Measurements from ENCODE around the gene CBX8. TPM values are rescaled to one million over a fixed set of nuclear protein-coding genes. Genes with fewer than 3 reads are reported as not detected.

Gene CBX8
- total and polyA plus RNA-seq, 2 of the 13 experiments (the other 11 are each of a cell fraction or from before 2014, with no cell fraction given) = 0.34 to 12.6 TPM

DNA sequence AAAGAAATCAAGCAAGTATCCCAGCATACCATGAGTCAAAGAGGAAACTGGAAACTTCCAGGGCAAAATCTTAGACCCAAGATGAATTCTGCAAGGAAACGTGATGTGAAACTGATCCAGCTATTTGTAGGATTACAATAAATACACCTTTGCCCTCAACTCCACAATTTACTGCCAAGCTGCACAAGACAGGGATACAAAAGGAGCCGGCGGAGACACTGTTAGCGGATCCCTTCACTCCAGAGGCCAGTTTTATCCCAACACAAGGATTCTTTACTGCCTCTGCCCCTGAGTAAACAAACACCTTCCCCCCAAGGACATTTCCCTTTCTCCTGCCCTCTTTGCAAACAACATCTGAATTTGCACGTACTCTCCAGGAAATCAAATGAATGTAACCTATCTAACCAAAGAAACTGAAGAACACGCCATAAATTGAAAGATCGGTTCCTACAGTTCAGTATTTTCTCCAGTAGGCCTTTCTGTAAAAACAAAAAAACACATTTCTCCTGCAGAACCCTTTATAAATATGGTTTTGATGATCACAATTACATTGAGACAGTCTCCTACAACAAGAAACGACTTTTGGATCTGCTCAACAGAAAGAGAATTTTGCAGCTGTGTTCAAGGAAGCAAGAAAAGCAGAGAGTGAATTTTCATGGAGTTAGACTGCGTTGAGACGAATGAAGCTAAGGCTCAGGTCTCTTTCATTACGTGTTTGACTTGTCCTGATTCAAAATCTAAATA, 20.3 kb downstream of the CBX8 start (continued):
- TF ChIP-seq RORA (CRISPR knock-in tag; IDR thresholded peaks at IDR 0.05) (no peak), FOXA3 (CRISPR knock-in tag; IDR thresholded peaks at IDR 0.05) (peak; percentile 92), SOX5 (CRISPR knock-in tag; IDR thresholded peaks at IDR 0.05; ENCODE audit: borderline replicate concordance) (peak; percentile 89), ZFP37 (CRISPR knock-in tag; IDR thresholded peaks at IDR 0.05; ENCODE audit: borderline replicate concordance) (no peak), ZNF564 (CRISPR knock-in tag; IDR thresholded peaks at IDR 0.05) (no peak), SAP130 (CRISPR knock-in tag; IDR thresholded peaks at IDR 0.05; ENCODE audit: low read depth) (peak; percentile 92), ZBTB7B (CRISPR knock-in tag; IDR thresholded peaks at IDR 0.05) (no peak), SMARCE1 (IDR thresholded peaks at IDR 0.05; ENCODE audit: borderline replicate concordance) (no peak), TBL1XR1 (IDR thresholded peaks at IDR 0.05; ENCODE audit: borderline replicate concordance, low read length, partially characterized antibody) (no peak), ZNF468 (CRISPR knock-in tag; IDR thresholded peaks at IDR 0.05) (no peak), NCOA1 (CRISPR knock-in tag; IDR thresholded peaks at IDR 0.05) (no peak), ZNF878 (CRISPR knock-in tag; IDR thresholded peaks at IDR 0.05) (peak; percentile 19; the same call in 1 of the 2 replicates), ZNF256 (CRISPR knock-in tag; conservative IDR thresholded peaks at IDR 0.05) (no peak), KAT2B (IDR thresholded peaks at IDR 0.05; ENCODE audit: borderline replicate concordance, low read depth, low read length) (no peak), ELF1 (CRISPR knock-in tag; IDR thresholded peaks at IDR 0.05) (0 out of 2 replicates have a peak, but pooled peaks have one; percentile 41), ZNF543 (CRISPR knock-in tag; IDR thresholded peaks at IDR 0.05) (0 out of 2 replicates have a peak, but pooled peaks have one; percentile 41), STAT5B (CRISPR knock-in tag; IDR thresholded peaks at IDR 0.05) (no peak)
- TF ChIP-seq, protein P1, sequence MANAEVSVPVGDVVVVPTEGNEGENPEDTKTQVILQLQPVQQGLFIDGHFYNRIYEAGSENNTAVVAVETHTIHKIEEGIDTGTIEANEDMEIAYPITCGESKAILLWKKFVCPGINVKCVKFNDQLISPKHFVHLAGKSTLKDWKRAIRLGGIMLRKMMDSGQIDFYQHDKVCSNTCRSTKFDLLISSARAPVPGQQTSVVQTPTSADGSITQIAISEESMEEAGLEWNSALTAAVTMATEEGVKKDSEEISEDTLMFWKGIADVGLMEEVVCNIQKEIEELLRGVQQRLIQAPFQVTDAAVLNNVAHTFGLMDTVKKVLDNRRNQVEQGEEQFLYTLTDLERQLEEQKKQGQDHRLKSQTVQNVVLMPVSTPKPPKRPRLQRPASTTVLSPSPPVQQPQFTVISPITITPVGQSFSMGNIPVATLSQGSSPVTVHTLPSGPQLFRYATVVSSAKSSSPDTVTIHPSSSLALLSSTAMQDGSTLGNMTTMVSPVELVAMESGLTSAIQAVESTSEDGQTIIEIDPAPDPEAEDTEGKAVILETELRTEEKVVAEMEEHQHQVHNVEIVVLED (CRISPR knock-in tag; IDR thresholded peaks at IDR 0.05; ENCODE audit: borderline replicate concordance) = no peak; the same call in 1 of the 2 replicates
- TF ChIP-seq, protein P2, sequence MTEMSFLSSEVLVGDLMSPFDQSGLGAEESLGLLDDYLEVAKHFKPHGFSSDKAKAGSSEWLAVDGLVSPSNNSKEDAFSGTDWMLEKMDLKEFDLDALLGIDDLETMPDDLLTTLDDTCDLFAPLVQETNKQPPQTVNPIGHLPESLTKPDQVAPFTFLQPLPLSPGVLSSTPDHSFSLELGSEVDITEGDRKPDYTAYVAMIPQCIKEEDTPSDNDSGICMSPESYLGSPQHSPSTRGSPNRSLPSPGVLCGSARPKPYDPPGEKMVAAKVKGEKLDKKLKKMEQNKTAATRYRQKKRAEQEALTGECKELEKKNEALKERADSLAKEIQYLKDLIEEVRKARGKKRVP (CRISPR knock-in tag; IDR thresholded peaks at IDR 0.05) = peak in 1 of 2 experiments; percentile 20; a peak in 1 of 4 replicates
- TF ChIP-seq, protein P3, sequence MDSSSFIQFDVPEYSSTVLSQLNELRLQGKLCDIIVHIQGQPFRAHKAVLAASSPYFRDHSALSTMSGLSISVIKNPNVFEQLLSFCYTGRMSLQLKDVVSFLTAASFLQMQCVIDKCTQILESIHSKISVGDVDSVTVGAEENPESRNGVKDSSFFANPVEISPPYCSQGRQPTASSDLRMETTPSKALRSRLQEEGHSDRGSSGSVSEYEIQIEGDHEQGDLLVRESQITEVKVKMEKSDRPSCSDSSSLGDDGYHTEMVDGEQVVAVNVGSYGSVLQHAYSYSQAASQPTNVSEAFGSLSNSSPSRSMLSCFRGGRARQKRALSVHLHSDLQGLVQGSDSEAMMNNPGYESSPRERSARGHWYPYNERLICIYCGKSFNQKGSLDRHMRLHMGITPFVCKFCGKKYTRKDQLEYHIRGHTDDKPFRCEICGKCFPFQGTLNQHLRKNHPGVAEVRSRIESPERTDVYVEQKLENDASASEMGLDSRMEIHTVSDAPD (CRISPR knock-in tag; IDR thresholded peaks at IDR 0.05) = no peak
- TF ChIP-seq, protein P4, sequence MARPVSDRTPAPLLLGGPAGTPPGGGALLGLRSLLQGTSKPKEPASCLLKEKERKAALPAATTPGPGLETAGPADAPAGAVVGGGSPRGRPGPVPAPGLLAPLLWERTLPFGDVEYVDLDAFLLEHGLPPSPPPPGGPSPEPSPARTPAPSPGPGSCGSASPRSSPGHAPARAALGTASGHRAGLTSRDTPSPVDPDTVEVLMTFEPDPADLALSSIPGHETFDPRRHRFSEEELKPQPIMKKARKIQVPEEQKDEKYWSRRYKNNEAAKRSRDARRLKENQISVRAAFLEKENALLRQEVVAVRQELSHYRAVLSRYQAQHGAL (CRISPR knock-in tag; IDR thresholded peaks at IDR 0.05; ENCODE audit: not compliant biosample characterization) = no peak

All from HepG2 (cell line).